Activated naive CD4-positive, alpha-beta T cell treated with anti-CD3 and anti-CD28 coated beads for 36 hours (primary cell): ENCODE data around the gene RSPO4. TPM values are rescaled to one million over a fixed set of nuclear protein-coding genes. Genes with fewer than 3 reads are reported as not detected.

Experiments used
- CTCF ChIA-PET: fragments of 350-600 bp; sonication (Branson Sonifier 250); formaldehyde crosslinking; loops from one replicate; lab custom pipeline; 2021; ENCODE audit warnings: antibody characterized with exemption; lab: Charles Lee
- DNase-seq: peaks from one replicate; pipeline ENCODE4 v3.0.0-alpha.2; 2020
- H3K27ac Mint-ChIP-seq: one replicate; pipeline ENCODE4 v1.8.0; 2021; ENCODE audit warnings: mild to moderate bottlenecking, mixed read lengths
- H3K27me3 Mint-ChIP-seq: one replicate; pipeline ENCODE4 v1.8.0; 2021; ENCODE audit warnings: low read depth, mixed read lengths
- H3K36me3 Mint-ChIP-seq: one replicate; pipeline ENCODE4 v1.8.0; 2021; ENCODE audit warnings: low read depth, mixed read lengths
- H3K4me1 Mint-ChIP-seq: one replicate; pipeline ENCODE4 v1.8.0; 2021; ENCODE audit warnings: low read depth, mixed read lengths
- H3K4me3 Mint-ChIP-seq: one replicate; pipeline ENCODE4 v1.8.0; 2021; ENCODE audit warnings: mild to moderate bottlenecking, moderate library complexity, mixed read lengths
- H3K9me3 Mint-ChIP-seq: one replicate; pipeline ENCODE4 v1.8.0; 2021; ENCODE audit warnings: mixed read lengths
- intact Hi-C: fragments of 100-400 bp; cut with micrococcal nuclease; formaldehyde crosslinking; loops from one replicate; pipeline ENCODE4 v1.15.1; 2023
- total RNA-seq, 2 experiments: library from RNA; stranded (reverse); gene quantifications; one replicate each; pipeline ENCODE4 v1.2.3, GENCODE V29; 2021

RSPO4 gene
- total RNA-seq, 2 experiments from 2014 or later, result not detected

- H3K27me3 Mint-ChIP-seq, result no peaks in the 10 kb centered on the region
- H3K4me1 Mint-ChIP-seq, result no peaks in the 10 kb centered on the region
- intact Hi-C loops, result no loop called here
- H3K36me3 Mint-ChIP-seq, result no peaks in the 10 kb centered on the region
- no peak for DNase-seq
- no peak overlapping the region for H3K27ac Mint-ChIP-seq
- no peaks in the 10 kb centered on the region for H3K9me3 Mint-ChIP-seq
- CTCF ChIA-PET, result interaction anchor here (0.7 to 1.4 kb wide), 2 partner anchors 9 to 145 kb away, joined by 4 to 6 read pairs; no protein-coding TSS in a partner anchor
- no peak overlapping the region for H3K4me3 Mint-ChIP-seq
Observed at GRCh38 chr20:961768-962167, 40.3 kb downstream of the RSPO4 start.

- Mint-ChIP-seq H3K4me3 (no peak overlapping the region), H3K36me3 (no peaks in the 10 kb centered on the region), H3K27me3 (peaks cover 8% of the 10 kb centered on the region), H3K4me1 (peaks cover 2% of the 10 kb centered on the region), H3K9me3 (no peaks in the 10 kb centered on the region), H3K27ac (no peak overlapping the region)
- CTCF ChIA-PET, result interaction anchor here (6.2 kb wide), 1 partner anchor 143 kb away, joined by 179 read pairs; no protein-coding TSS in a partner anchor
- no peak for DNase-seq
- intact Hi-C loops, result loop anchor here (5.0 to 10.0 kb wide), 2 partner anchors 75 to 147 kb away; no protein-coding TSS in a partner anchor
Observed at GRCh38 chr20:959996-960615, 42.0 kb downstream of the RSPO4 start.

- CTCF ChIA-PET, result interaction anchor here (0.6 to 6.2 kb wide), 4 partner anchors 12 to 154 kb away, joined by 3 to 179 read pairs (median 4); no protein-coding TSS in a partner anchor
- Mint-ChIP-seq H3K4me1 (peaks cover 2% of the 10 kb centered on the region), H3K27me3 (peaks cover 15% of the 10 kb centered on the region), H3K9me3 (no peaks in the 10 kb centered on the region), H3K4me3 (no peak overlapping the region), H3K36me3 (no peaks in the 10 kb centered on the region), H3K27ac (no peak overlapping the region)
- DNase-seq, result no peak
- intact Hi-C loops, result loop anchor here (5.0 to 10.0 kb wide), 2 partner anchors 74 to 148 kb away; no protein-coding TSS in a partner anchor
Observed at GRCh38 chr20:958936-959815, 42.9 kb downstream of the RSPO4 start.

- intact Hi-C loops, result loop anchor here (5.0 to 10.0 kb wide), 2 partner anchors 73 to 150 kb away; no protein-coding TSS in a partner anchor
Observed at GRCh38 chr20:957544-957943, 44.6 kb downstream of the RSPO4 start.

GRCh38 chr20:956330-956951, 45.7 kb downstream of the RSPO4 start:
- Mint-ChIP-seq H3K36me3 (no peaks in the 10 kb centered on the region), H3K4me1 (peaks cover 2% of the 10 kb centered on the region), H3K27me3 (peaks cover 23% of the 10 kb centered on the region), H3K4me3 (no peak overlapping the region), H3K27ac (no peak overlapping the region), H3K9me3 (no peaks in the 10 kb centered on the region)
- CTCF ChIA-PET, result interaction anchor here (0.6 to 6.2 kb wide), 41 partner anchors 9 to 352 kb away, joined by 3 to 179 read pairs (median 3); partner anchors contain the start of gene FAM110A
- peak; percentile 82 for DNase-seq
- intact Hi-C loops, result loop anchor here (1.0 to 10.0 kb wide), 3 partner anchors 72 to 151 kb away; no protein-coding TSS in a partner anchor

More at GRCh38 chr20:957544-957943, 44.6 kb downstream of the RSPO4 start:
- Mint-ChIP-seq H3K9me3 (no peaks in the 10 kb centered on the region), H3K4me3 (no peak overlapping the region), H3K27ac (no peak overlapping the region), H3K4me1 (peaks cover 2% of the 10 kb centered on the region), H3K27me3 (peaks cover 20% of the 10 kb centered on the region), H3K36me3 (no peaks in the 10 kb centered on the region)
- CTCF ChIA-PET, result interaction anchor here (0.6 to 6.2 kb wide), 11 partner anchors 11 to 346 kb away, joined by 3 to 179 read pairs (median 5); partner anchors contain the start of gene FAM110A
- DNase-seq, result no peak

GRCh38 chr20:955656-956055, 46.5 kb downstream of the RSPO4 start:
- DNase-seq, result no peak
- Mint-ChIP-seq H3K36me3 (no peaks in the 10 kb centered on the region), H3K27ac (no peak overlapping the region), H3K9me3 (no peaks in the 10 kb centered on the region), H3K4me1 (peaks cover 2% of the 10 kb centered on the region), H3K4me3 (no peak overlapping the region), H3K27me3 (peaks cover 23% of the 10 kb centered on the region)
- CTCF ChIA-PET, result interaction anchor here (0.6 to 6.2 kb wide), 32 partner anchors 8 to 352 kb away, joined by 3 to 179 read pairs (median 4); partner anchors contain the start of gene FAM110A
- intact Hi-C loops, result loop anchor here (1.0 to 10.0 kb wide), 3 partner anchors 71 to 152 kb away; no protein-coding TSS in a partner anchor

- intact Hi-C loops, result loop anchor here (5.0 to 10.0 kb wide), 2 partner anchors 70 to 152 kb away; no protein-coding TSS in a partner anchor
- Mint-ChIP-seq H3K4me3 (no peak overlapping the region), H3K36me3 (no peaks in the 10 kb centered on the region), H3K4me1 (peaks cover 2% of the 10 kb centered on the region), H3K27me3 (peaks cover 23% of the 10 kb centered on the region), H3K27ac (no peak overlapping the region), H3K9me3 (no peaks in the 10 kb centered on the region)
- CTCF ChIA-PET, result interaction anchor here (0.7 to 6.2 kb wide), 18 partner anchors 9 to 309 kb away, joined by 3 to 179 read pairs (median 4); partner anchors contain the start of gene FAM110A
- no peak for DNase-seq
Observed at GRCh38 chr20:955111-955510, 47.0 kb downstream of the RSPO4 start.

- H3K27me3 Mint-ChIP-seq, result peaks cover 29% of the 10 kb centered on the region
- DNase-seq, result peak; percentile 18
- H3K36me3 Mint-ChIP-seq, result no peaks in the 10 kb centered on the region
- H3K4me3 Mint-ChIP-seq, result no peak overlapping the region
- intact Hi-C loops, result loop anchor here (10.0 kb wide), 1 partner anchor 69 kb away; no protein-coding TSS in a partner anchor
- CTCF ChIA-PET, result interaction anchor here (0.6 kb wide), 1 partner anchor 12 kb away, joined by 4 read pairs; no protein-coding TSS in a partner anchor
- peaks cover 2% of the 10 kb centered on the region for H3K4me1 Mint-ChIP-seq
- H3K9me3 Mint-ChIP-seq, result no peaks in the 10 kb centered on the region
- H3K27ac Mint-ChIP-seq, result no peak overlapping the region
Observed at GRCh38 chr20:953742-954141, 48.4 kb downstream of the RSPO4 start.

GRCh38 chr20:952196-952795, 49.8 kb downstream of the RSPO4 start:
- intact Hi-C loops, result loop anchor here (10.0 kb wide), 1 partner anchor 67 kb away; no protein-coding TSS in a partner anchor
- Mint-ChIP-seq H3K9me3 (no peaks in the 10 kb centered on the region), H3K36me3 (no peaks in the 10 kb centered on the region), H3K27ac (no peak overlapping the region), H3K4me1 (peaks cover 2% of the 10 kb centered on the region), H3K27me3 (peaks cover 32% of the 10 kb centered on the region), H3K4me3 (no peak overlapping the region)
- CTCF ChIA-PET, result no interaction called here
- DNase-seq, result no peak

GRCh38 chr20:951384-952169, 50.5 kb downstream of the RSPO4 start:
- no peak overlapping the region for H3K27ac Mint-ChIP-seq
- no peak for DNase-seq

More at GRCh38 chr20:951384-952169, 50.5 kb downstream of the RSPO4 start:
- peaks cover 2% of the 10 kb centered on the region for H3K4me1 Mint-ChIP-seq
- intact Hi-C loops, result loop anchor here (10.0 kb wide), 1 partner anchor 67 kb away; no protein-coding TSS in a partner anchor
- H3K4me3 Mint-ChIP-seq, result no peak overlapping the region
- CTCF ChIA-PET, result no interaction called here
- no peaks in the 10 kb centered on the region for H3K36me3 Mint-ChIP-seq
- H3K9me3 Mint-ChIP-seq, result no peaks in the 10 kb centered on the region
- H3K27me3 Mint-ChIP-seq, result peaks cover 32% of the 10 kb centered on the region
